ENCODE measurements around the gene FAM3C. TPM values are rescaled to one million over a fixed set of nuclear protein-coding genes. Genes with fewer than 3 reads are reported as not detected.

Gene FAM3C
- total and polyA plus RNA-seq, 2 of the 8 experiments (the other 6 are each of a cell fraction or from before 2014, with no cell fraction given), result 27.0 to 77.7 TPM

- Histone ChIP-seq H3K4me1 (replicated peaks in 1 of 4; ENCODE audit: control insufficient read depth in 3 of 4, insufficient read depth in 4 of 4, low read length in 3 of 4) (no peaks in the 10 kb centered on the region), H3K79me1 (ENCODE audit: low read depth, low read length) (no peaks in the 10 kb centered on the region), H3K9me3 (ENCODE audit: insufficient read depth in 2 of 2, low read depth in 1 of 2, low read length in 1 of 2) (no peaks in the 10 kb centered on the region), H4K91ac (replicated peaks; ENCODE audit: insufficient read length, low read length) (no peak overlapping the region), H2AFZ (ENCODE audit: low read length) (no peak overlapping the region), H3K18ac (ENCODE audit: extremely low read depth, low read length) (no peak overlapping the region), H3K9ac (replicated peaks in 1 of 4; ENCODE audit: extremely low read depth in 1 of 4, low read depth in 3 of 4, low read length in 3 of 4) (no peak overlapping the region), H3K56ac (replicated peaks; ENCODE audit: insufficient read length, low read depth, low read length) (no peak overlapping the region), H4K5ac (ENCODE audit: insufficient read length, low read depth, low read length) (no peak overlapping the region), H3K4me3 (ENCODE audit: extremely low read depth in 1 of 4, insufficient read depth in 2 of 4, low read depth in 3 of 4, low read length in 4 of 4) (no peak overlapping the region), H3K23me2 (ENCODE audit: low read depth, low read length) (no peaks in the 10 kb centered on the region), H3K23ac (ENCODE audit: insufficient read length) (no peak overlapping the region), H2BK5ac (ENCODE audit: low read depth, low read length) (no peak overlapping the region), H3K79me2 (ENCODE audit: control insufficient read depth in 1 of 2, insufficient read depth in 2 of 2, low read length in 2 of 2) (no peaks in the 10 kb centered on the region), H3K27ac (ENCODE audit: low read depth, low read length) (no peak overlapping the region), H3K36me3 (ENCODE audit: control insufficient read depth in 2 of 4, insufficient read depth in 4 of 4, low read length in 3 of 4) (no peaks in the 10 kb centered on the region), H2BK20ac (ENCODE audit: low read length) (no peak overlapping the region), H2BK120ac (replicated peaks; ENCODE audit: low read depth, low read length) (no peak overlapping the region), H3K27me3 (replicated peaks in 1 of 4; ENCODE audit: control insufficient read depth in 3 of 4, extremely low read depth in 1 of 4, insufficient read depth in 3 of 4, low read length in 3 of 4) (peaks cover 0 to 2% (median under 1%) of the 10 kb centered on the region in 4 experiments; a peak in 3 of 7 replicates), H4K20me1 (replicated peaks in 1 of 2; ENCODE audit: control insufficient read depth in 1 of 2, insufficient read depth in 2 of 2, low read length in 2 of 2) (no peaks in the 10 kb centered on the region), H4K8ac (ENCODE audit: extremely low read depth, insufficient read depth, low read length) (no peak overlapping the region), H2BK12ac (ENCODE audit: low read depth, low read length) (no peak overlapping the region), H3K4me2 (ENCODE audit: insufficient read depth in 1 of 2, low read depth in 2 of 2, low read length in 2 of 2) (no peak overlapping the region), H2AK5ac (ENCODE audit: low read depth, low read length) (no peak overlapping the region), H3K4ac (replicated peaks; ENCODE audit: insufficient read length, low read depth, low read length) (no peak overlapping the region), H3K14ac (ENCODE audit: insufficient read length) (no peak overlapping the region), H2BK15ac (ENCODE audit: low read length) (no peak overlapping the region)
- DNase-seq (ENCODE audit: low read depth in 1 of 2, low spot score in 2 of 2), result no peak
- 83% methylated on average over 3 of the region's 3 CpGs; no CpG with 5 or more reads in 1 of the 2 experiments for WGBS, 2 experiments (ENCODE audit: extremely low coverage in 1 of 2, insufficient coverage in 1 of 2, insufficient read length in 1 of 2, insufficient replicate concordance in 2 of 2, low coverage in 1 of 2, low lambda C conversion rate in 2 of 2, missing lambda C conversion rate in 1 of 2)
- no peak for FAIRE-seq
- ChIA-PET CTCF (ENCODE audit: partially characterized antibody) (interaction anchor here (1.1 kb wide), 1 partner anchor 75 kb away, joined by 3 read pairs; no protein-coding TSS in a partner anchor), POLR2A (ENCODE audit: partially characterized antibody) (interaction anchor here (2.2 kb wide), 1 partner anchor 10 kb away, joined by 7 read pairs; no protein-coding TSS in a partner anchor)
- no peak for TF ChIP-seq SIX5 (IDR thresholded peaks at IDR 0.05; ENCODE audit: low read depth, low read length)
- TF ChIP-seq TBP (IDR thresholded peaks at IDR 0.05; ENCODE audit: low read depth, low read length), result no peak
- TF ChIP-seq SP4 (IDR thresholded peaks at IDR 0.05; ENCODE audit: low read length), result no peak
- TF ChIP-seq BCL11A (IDR thresholded peaks at IDR 0.05; ENCODE audit: low read depth in 2 of 2, low read length in 2 of 2), result no peak
- no peak for TF ChIP-seq TEAD4 (IDR thresholded peaks at IDR 0.05; ENCODE audit: low read depth, low read length)
Measured at GRCh38 chr7:121336579-121336978, 59.5 kb downstream of the FAM3C start.
